GM19438 (cell line): ENCODE measurements around the gene TIMM17B.
"Not testable (repeated sequence)": the region's sequence is repeated elsewhere in the genome, so short reads cannot be mapped to it uniquely, and the experiment has no call there.

ENCODE experiments used
- ATAC-seq: cut with Tn5 transposase; IDR thresholded peaks from one replicate; pipeline ENCODE4 v1.9.1; 2021; ENCODE audit warnings: low read depth; ENCODE audit not compliant: unreplicated experiment

Gene TIMM17B

GRCh38 chrX:48897157-48897624 lies 377 bp downstream of the TIMM17B start:
- peak; percentile 9 for ATAC-seq

- ATAC-seq = no peak
These were observed 957 bp downstream of the TIMM17B start for GRCh38 chrX:48896611-48897011.

- no peak for ATAC-seq
These were observed 2.7 kb downstream of the TIMM17B start for GRCh38 chrX:48894891-48895290.

GRCh38 chrX:48893556-48894348 lies 3.8 kb downstream of the TIMM17B start:
- ATAC-seq = no peak

- ATAC-seq = no peak
These were observed 4.7 kb downstream of the TIMM17B start for GRCh38 chrX:48892896-48893295.

GRCh38 chrX:48891402-48892288 lies 5.9 kb downstream of the TIMM17B start:
- ATAC-seq = peak; percentile 79

- peak; percentile 48 for ATAC-seq
These were observed 6.6 kb downstream of the TIMM17B start for GRCh38 chrX:48890934-48891401.

- no peak for ATAC-seq
These were observed 7.2 kb downstream of the TIMM17B start for GRCh38 chrX:48890296-48890925.

- ATAC-seq = not testable (repeated sequence)
These were observed 11.0 kb downstream of the TIMM17B start for GRCh38 chrX:48886586-48886985.

- ATAC-seq = no peak
These were observed 13.8 kb downstream of the TIMM17B start for GRCh38 chrX:48883729-48884128.

GRCh38 chrX:48876944-48877343 lies 20.6 kb downstream of the TIMM17B start:
- not testable (repeated sequence) for ATAC-seq

- not testable (repeated sequence) for ATAC-seq
These were observed 25.6 kb downstream of the TIMM17B start for GRCh38 chrX:48872017-48872416.

- ATAC-seq = no peak
These were observed 33.4 kb downstream of the TIMM17B start for GRCh38 chrX:48864210-48864609.

GRCh38 chrX:48854898-48855297 lies 42.7 kb downstream of the TIMM17B start:
- ATAC-seq = no peak

GRCh38 chrX:48854121-48854804 lies 43.3 kb downstream of the TIMM17B start:
- not testable (repeated sequence) for ATAC-seq

GRCh38 chrX:48853494-48853893 lies 44.1 kb downstream of the TIMM17B start:
- ATAC-seq = not testable (repeated sequence)

- no peak for ATAC-seq
These were observed 44.7 kb downstream of the TIMM17B start for GRCh38 chrX:48852857-48853256.

GRCh38 chrX:48848847-48849246 lies 48.7 kb downstream of the TIMM17B start:
- ATAC-seq = no peak
